DMS79 treated with DMSO at 0.1 percent for 48 hours (cell line): ENCODE data around the gene AREL1.

Source experiments
- DNase-seq: peaks from one replicate; lab custom pipeline; 2025; lab: John Stamatoyannopoulos, UW

Gene AREL1

GRCh38 chr14:74697543-74697942 is 15.3 kb downstream of the AREL1 start:
- no peak for DNase-seq

DNA sequence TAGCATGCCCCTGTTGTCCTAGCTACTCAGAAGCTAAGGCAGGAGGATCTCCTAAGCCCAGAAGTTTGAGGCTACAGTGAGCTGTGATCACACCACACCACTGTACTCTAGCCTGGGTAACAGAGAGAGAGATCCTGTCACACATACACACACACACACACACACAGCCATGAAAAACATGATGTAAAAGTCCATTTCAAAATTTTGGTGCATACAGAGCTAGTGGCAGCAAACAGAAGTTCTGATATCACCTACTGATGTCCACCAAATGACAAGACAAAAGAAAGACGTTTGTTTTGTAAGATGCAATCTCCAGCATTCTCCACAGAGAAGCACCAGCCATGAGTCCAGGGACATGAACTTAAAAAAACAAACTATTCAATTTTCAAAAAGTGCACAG is 15.9 kb downstream of the AREL1 start:
- DNase-seq: no peak

- DNase-seq: no peak
Observed at GRCh38 chr14:74695406-74695805, 17.5 kb downstream of the AREL1 start.

DNA sequence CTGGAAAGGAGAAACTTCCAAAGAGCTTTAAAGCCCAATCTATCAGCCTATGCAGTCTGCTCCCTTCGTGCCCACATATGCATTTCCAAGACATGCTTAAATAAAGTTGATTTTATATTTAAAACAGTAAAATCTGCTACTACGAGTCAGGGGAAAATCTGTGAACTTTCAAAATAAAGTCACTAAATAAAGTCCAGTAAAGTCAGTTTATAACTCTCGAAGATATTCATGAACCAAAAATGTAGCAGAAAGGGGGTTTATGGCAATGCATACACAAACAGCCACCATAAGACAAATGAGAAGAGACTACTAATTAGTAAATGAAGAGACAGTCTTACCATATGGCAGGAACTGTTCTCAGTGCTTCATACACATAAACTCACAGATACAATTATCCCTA is 19.7 kb downstream of the AREL1 start:
- DNase-seq: no peak

GRCh38 chr14:74691456-74691855 is 21.4 kb downstream of the AREL1 start:
- no peak for DNase-seq

DNA sequence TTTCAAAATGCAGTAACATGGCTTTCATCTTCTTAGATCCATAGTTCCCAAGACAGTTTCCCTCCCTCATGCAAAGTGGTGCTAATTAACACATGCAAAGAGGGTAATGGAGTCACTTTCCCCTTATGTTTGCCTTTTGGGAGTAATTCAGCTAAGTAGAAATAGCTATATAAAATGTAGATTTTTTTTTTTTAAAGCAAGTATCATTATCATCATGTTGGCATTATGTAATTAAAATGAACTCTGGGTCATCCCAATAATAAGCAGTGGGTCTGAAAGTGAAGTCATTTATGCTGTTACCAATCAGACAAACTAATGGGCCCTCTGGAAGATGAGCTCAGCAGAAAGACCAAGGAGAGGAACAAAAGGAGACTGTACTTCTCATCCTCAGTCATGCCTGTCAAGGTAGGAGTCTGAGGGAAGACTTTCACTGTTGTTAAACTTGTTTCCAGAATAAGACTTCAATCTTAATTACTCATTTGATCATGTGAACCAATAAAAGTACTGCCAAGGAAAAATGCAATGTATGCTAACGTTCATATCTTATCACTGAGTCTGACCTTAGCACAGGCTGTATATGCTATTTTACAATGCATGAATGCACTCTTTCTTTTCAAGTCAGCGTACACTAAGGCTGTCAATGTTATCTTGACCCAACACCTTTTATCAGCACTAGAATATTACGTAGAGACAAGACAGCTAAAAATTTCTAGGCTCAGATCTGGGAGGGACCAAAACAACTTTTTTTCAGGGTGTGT is 26.8 kb downstream of the AREL1 start:
- DNase-seq: no peak

- DNase-seq: no peak
Observed at GRCh38 chr14:74685056-74685455, 27.8 kb downstream of the AREL1 start.

DNA sequence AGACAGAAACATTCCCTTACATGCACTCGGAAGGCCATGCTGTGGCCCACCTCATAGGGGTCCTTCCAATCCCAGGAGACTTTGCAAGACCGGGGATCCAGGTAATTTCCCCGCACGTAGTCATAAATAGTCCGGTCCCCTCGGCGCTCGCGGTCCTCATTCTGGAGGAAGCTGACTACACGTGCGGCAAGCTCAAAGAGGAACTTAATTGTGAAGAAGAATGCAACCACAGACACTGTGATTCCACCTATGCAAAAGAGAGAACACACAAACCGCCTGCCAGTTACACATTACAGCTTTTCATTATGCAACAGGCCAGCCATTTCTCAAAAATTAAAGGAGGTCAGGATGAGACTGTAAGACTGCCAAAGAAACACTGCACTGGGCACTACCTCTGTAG is 28.4 kb downstream of the AREL1 start:
- DNase-seq: no peak

- DNase-seq: no peak
Observed at GRCh38 chr14:74683406-74683805, 29.5 kb downstream of the AREL1 start.

- DNase-seq: no peak
Observed at GRCh38 chr14:74682169-74682952, 30.5 kb downstream of the AREL1 start.

GRCh38 chr14:74675219-74675618 is 37.7 kb downstream of the AREL1 start:
- no peak for DNase-seq

DNA sequence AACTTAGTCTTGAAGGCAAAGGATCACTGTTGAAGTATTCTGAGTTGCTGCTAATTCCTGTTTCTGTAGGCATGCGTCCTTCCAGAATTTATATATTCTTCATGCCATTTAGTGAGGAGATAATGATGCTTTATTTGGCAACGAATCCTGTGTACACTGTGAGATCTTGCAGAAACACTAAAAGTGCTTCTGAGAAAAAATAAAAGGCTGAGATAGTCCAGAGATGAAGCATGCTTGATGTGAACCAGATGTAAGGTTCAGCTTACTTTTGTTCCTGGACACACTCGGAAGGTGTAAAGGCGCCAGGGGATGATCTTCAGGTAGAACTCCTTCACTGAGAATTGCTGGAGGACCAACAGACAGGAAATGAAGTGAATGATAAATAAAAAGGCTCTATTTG is 39.1 kb downstream of the AREL1 start:
- DNase-seq: no peak

GRCh38 chr14:74671789-74672188 is 41.1 kb downstream of the AREL1 start:
- no peak for DNase-seq

DNA sequence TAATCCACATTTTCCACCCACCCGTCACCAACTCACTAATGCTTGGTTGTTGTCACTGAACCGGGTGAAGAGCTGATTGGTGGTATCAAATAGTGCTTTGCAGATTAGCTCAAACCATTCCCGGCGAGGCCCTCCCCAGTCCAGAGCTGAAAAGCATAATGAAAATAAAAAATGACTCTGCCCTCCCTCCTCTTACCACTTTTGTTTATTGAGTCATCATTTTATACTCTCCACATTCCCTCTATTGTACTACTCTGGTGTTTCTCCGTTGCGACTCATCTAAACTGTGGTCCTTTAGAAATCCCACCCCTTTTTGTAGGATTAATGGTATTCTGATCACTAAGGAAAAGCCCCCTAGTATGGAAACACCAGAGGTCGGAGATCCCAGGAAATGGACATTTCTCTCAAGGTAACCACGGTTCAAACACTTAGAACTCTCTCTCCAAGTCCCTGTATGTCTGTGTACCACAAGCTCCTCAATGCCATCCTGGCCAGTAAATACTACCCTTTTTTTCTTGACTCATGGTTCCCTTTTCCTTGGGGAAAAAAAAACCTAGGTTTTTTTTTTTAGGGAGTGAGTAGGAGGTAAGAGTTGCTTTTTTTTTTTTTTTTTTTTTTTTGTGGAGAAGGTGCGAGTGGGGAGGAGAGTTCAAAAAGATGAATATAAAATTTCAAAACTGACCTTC is 42.0 kb downstream of the AREL1 start:
- no peak for DNase-seq

GRCh38 chr14:74669846-74670245 is 43.0 kb downstream of the AREL1 start:
- DNase-seq: no peak

DNA sequence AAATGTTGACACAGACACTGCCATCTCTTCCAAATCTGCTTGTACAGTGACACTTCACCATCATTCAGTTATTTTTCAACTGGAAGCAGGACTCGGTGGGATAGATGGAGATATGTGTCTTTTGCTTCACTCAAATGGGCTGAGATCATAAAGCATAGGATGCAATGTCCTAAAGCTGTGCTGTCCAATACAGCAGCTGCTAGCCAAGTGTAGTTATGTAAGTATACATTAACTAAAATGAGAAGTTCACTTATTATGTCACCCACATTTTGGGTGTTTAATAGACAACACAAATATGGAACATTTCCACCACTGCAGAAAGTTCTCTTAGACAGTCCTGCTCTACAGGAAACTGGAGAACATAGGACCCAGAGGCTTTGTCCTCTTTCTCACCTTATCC is 43.6 kb downstream of the AREL1 start:
- no peak for DNase-seq

DNA sequence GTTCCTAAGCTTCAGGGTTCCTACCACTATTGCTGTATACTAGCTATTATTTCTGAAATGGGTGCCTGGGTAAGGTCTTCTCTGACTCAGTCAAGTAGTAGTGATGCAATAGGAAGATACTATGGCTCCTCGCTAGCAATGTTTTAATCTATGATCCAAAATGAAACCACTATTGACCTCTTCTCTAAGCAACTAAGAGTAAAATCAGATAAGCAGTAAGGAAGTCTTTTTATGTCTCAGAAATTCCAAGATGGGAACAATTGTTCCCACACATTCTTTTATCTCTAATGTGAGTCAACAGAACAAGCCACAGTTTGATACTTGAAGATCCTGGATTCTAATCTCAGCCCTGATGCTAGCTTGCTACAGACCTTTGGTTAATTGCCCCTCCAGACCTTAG is 45.1 kb downstream of the AREL1 start:
- DNase-seq: no peak

- DNase-seq: no peak
Observed at GRCh38 chr14:74664717-74665116, 48.2 kb downstream of the AREL1 start.

- no peak for DNase-seq
Observed at GRCh38 chr14:74663884-74664283, 49.0 kb downstream of the AREL1 start.

GRCh38 chr14:74661726-74662450 is 51.0 kb downstream of the AREL1 start:
- no peak for DNase-seq

DNA sequence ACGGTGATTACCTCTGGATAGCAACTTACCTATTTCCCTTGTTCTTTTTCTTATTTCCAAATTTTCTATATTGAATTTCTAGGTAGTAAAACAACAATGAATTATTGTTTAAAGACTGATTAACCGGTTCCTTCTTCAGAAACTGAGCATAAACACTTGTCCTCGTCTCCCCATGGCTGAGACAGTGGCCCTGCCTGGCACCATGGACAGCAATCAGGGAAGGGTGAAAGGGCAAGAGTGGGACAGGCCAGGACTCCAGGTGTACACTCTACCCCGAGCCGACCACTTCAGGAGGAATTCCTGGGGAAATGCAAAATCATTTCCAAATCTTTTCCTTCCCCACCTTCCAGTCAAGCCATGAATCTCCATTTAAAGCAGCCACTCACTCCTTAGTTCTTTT is 52.0 kb downstream of the AREL1 start:
- no peak for DNase-seq

- peak; percentile 76 for DNase-seq
Observed at GRCh38 chr14:74660167-74660566, 52.7 kb downstream of the AREL1 start.
